K562 (cell line): ENCODE data around the gene ZCCHC4. TPM values are rescaled to one million over a fixed set of nuclear protein-coding genes. Genes with fewer than 3 reads are reported as not detected.

Experiments used
- ATAC-seq: fragments of 200-7000 bp; cut with Tn5 transposase; 3 replicates; pipeline ENCODE4 v1.9.1; 2020; ENCODE audit warnings: moderate library complexity
- BruUV-seq: library from RNA; stranded (reverse); fragments of 400-500 nt; replicated peaks from 2 replicates; lab custom pipeline; 2021; lab: Mats Ljungman, UMichigan
- CTCF ChIA-PET: fragments of 300-600 bp; formaldehyde crosslinking; extraction: SDS; loops from one replicate; lab custom pipeline; 2021; ENCODE audit warnings: low intra/inter-chr PET ratio; lab: Yijun Ruan, JAX
- POLR2A ChIA-PET: fragments of 300-600, 350-650 bp; sonication (Branson Sonifier 250); formaldehyde crosslinking; extraction: SDS; loops from one replicate; lab custom pipeline; 2021; ENCODE audit warnings: antibody characterized with exemption, inconsistent platforms; lab: Yijun Ruan, JAX
- DNase-seq, 4 experiments: peaks; one replicate each; pipeline versions ENCODE4 v3.0.0 to v3.0.0-alpha.2; 2011 to 2018; ENCODE audit warnings: low spot score in 3 of 4, mixed read lengths in 3 of 4; ENCODE audit errors: extremely low read depth in 1 of 4
- FAIRE-seq: peaks from 2 replicates; lab custom pipeline; 2011; peaks lifted over from hg19 to GRCh38; lab: Jason Lieb, UNC
- H2AFZ ChIP-seq: 2 replicates; pipeline ENCODE4 v1.6.0; 2011; ENCODE audit warnings: low read depth, low read length, control low read depth, inconsistent platforms
- H3K27ac ChIP-seq: fragments of 200-600 bp; 3 replicates; pipeline ENCODE4 v1.8.0; 2011; ENCODE audit warnings: low read depth, mild to moderate bottlenecking, control low read depth, inconsistent platforms, low read length, moderate library complexity, mixed read lengths; ENCODE audit errors: extremely low read depth
- H3K27me3 ChIP-seq, 2 experiments: fragments of 300-600 bp in 1 of 2; 2 replicates in 1 of 2; 3 replicates in 1 of 2; pipeline versions ENCODE4 v1.6.0 to v1.8.0; 2011; ENCODE audit warnings: inconsistent platforms in 2 of 2, low read length in 2 of 2, mild to moderate bottlenecking in 1 of 2, mixed read lengths in 1 of 2, moderate library complexity in 1 of 2; ENCODE audit not compliant: control insufficient read depth in 2 of 2, insufficient read depth in 2 of 2
- H3K36me3 ChIP-seq: fragments of 300-600 bp; 3 replicates; pipeline ENCODE4 v1.8.0; 2011; ENCODE audit warnings: mild to moderate bottlenecking, low read length, inconsistent platforms; ENCODE audit not compliant: control insufficient read depth, insufficient read depth
- H3K4me1 ChIP-seq, 2 experiments: fragments of 200-600 bp in 1 of 2; replicated peaks in 1 of 2; 2 replicates in 1 of 2; 3 replicates in 1 of 2; pipeline versions ENCODE4 v1.5.1 to v1.8.0; 2011; ENCODE audit warnings: inconsistent platforms in 2 of 2, low read length in 2 of 2, mild to moderate bottlenecking in 1 of 2, mixed read lengths in 1 of 2, moderate library complexity in 1 of 2; ENCODE audit not compliant: control insufficient read depth in 2 of 2, insufficient read depth in 2 of 2
- H3K4me2 ChIP-seq: 2 replicates; pipeline ENCODE4 v1.6.1; 2011; ENCODE audit warnings: low read length, control low read depth, inconsistent platforms, mixed read lengths; ENCODE audit not compliant: insufficient read depth
- H3K4me3 ChIP-seq: fragments of 200-600 bp; sonication (generic), shearing (Covaris generic); 2 replicates; pipeline ENCODE4 v1.5.1; 2016; ENCODE audit warnings: control low read depth, inconsistent platforms
- H3K79me2 ChIP-seq: fragments of 200-600 bp; 3 replicates; pipeline ENCODE4 v1.8.0; 2011; ENCODE audit warnings: low read length, inconsistent platforms; ENCODE audit not compliant: control insufficient read depth, insufficient read depth
- H3K9ac ChIP-seq, 2 experiments: 2 replicates each; pipeline versions ENCODE4 v1.6.0 to v1.6.1; 2011; ENCODE audit warnings: low read depth in 2 of 2, low read length in 2 of 2, control low read depth in 1 of 2, inconsistent platforms in 1 of 2, mild to moderate bottlenecking in 1 of 2, mixed read lengths in 1 of 2; ENCODE audit not compliant: insufficient read depth in 1 of 2
- H3K9me1 ChIP-seq: one replicate; pipeline ENCODE4 v1.6.0; 2011; ENCODE audit warnings: inconsistent platforms, mild to moderate bottlenecking, low read length, moderate library complexity; ENCODE audit not compliant: control insufficient read depth, insufficient read depth
- H3K9me3 ChIP-seq: replicated peaks from 2 replicates; pipeline ENCODE4 v1.5.1; 2011; ENCODE audit warnings: low read depth, low read length, inconsistent platforms; ENCODE audit not compliant: control insufficient read depth, insufficient read depth
- H4K20me1 ChIP-seq: replicated peaks from 2 replicates; pipeline ENCODE4 v1.6.1; 2011; ENCODE audit warnings: low read length, inconsistent platforms, mixed read lengths; ENCODE audit not compliant: control insufficient read depth, insufficient read depth
- CEBPB ChIP-seq: fragments of 450-650 bp; IDR thresholded peaks from 2 replicates; pipeline ENCODE4 v1.6.1; 2016; ENCODE audit warnings: missing genetic modification characterization, missing compliant biosample characterization
- CEBPG ChIP-seq, 3 experiments: fragments of 200-800 bp in 1 of 3; sonication (Bioruptor generic) in 1 of 3; sonication (generic) in 1 of 3; formaldehyde crosslinking in 1 of 3; IDR thresholded peaks in 2 of 3; conservative IDR thresholded peaks in 1 of 3; 2 replicates each; pipeline versions ENCODE4 v1.6.1 to v1.8.0; 2016 to 2022; ENCODE audit warnings: missing compliant biosample characterization in 2 of 3, missing genetic modification characterization in 2 of 3, mild to moderate bottlenecking in 1 of 3, missing genetic modification reagents in 1 of 3
- EGR1 ChIP-seq: fragments of 450-650 bp; conservative IDR thresholded peaks from 2 replicates; pipeline ENCODE4 v1.6.1; 2017; ENCODE audit warnings: mild to moderate bottlenecking
- FOXA3 ChIP-seq, 2 experiments: fragments of 450-650 bp in 1 of 2; sonication (generic) in 1 of 2; formaldehyde crosslinking; IDR thresholded peaks in 1 of 2; conservative IDR thresholded peaks in 1 of 2; 2 replicates each; pipeline versions ENCODE4 v1.4.0 to v1.8.0; 2020 to 2022; ENCODE audit warnings: mild to moderate bottlenecking in 2 of 2, missing genetic modification reagents in 1 of 2
- FOXM1 ChIP-seq, 2 experiments: fragments of 450-650 bp in 1 of 2; sonication (generic) in 1 of 2; formaldehyde crosslinking in 1 of 2; IDR thresholded peaks; 2 replicates each; pipeline versions ENCODE4 v1.6.1 to v1.9.0; 2017 to 2022; ENCODE audit warnings: low read depth in 2 of 2, mild to moderate bottlenecking in 2 of 2, missing genetic modification reagents in 1 of 2, moderate library complexity in 1 of 2
- HDAC3 ChIP-seq: fragments of 450-650 bp; IDR thresholded peaks from 2 replicates; pipeline ENCODE4 v1.6.1; 2018; ENCODE audit warnings: borderline replicate concordance, mild to moderate bottlenecking, moderate library complexity; ENCODE audit not compliant: partially characterized antibody
- HMG20A ChIP-seq: fragments of 450-650 bp; formaldehyde crosslinking; conservative IDR thresholded peaks from 2 replicates; pipeline ENCODE4 v1.4.0; 2020; ENCODE audit warnings: mild to moderate bottlenecking, mixed read lengths
- HNRNPUL1 ChIP-seq: fragments of 200-400 bp; formaldehyde crosslinking; IDR thresholded peaks from 2 replicates; pipeline ENCODE4 v1.6.1; 2017; ENCODE audit warnings: low read length
- ILF3 ChIP-seq: fragments of 450-650 bp; IDR thresholded peaks from 2 replicates; pipeline ENCODE4 v1.6.1; 2018; ENCODE audit warnings: antibody characterized with exemption, mild to moderate bottlenecking, moderate library complexity, borderline replicate concordance
- IRF9 ChIP-seq: fragments of 450-650 bp; IDR thresholded peaks from 2 replicates; pipeline ENCODE4 v1.6.1; 2016; ENCODE audit warnings: missing biosample characterization, missing genetic modification characterization
- KAT8 ChIP-seq: fragments of 450-650 bp; IDR thresholded peaks from 2 replicates; pipeline ENCODE4 v1.6.1; 2016; ENCODE audit warnings: low read depth, mild to moderate bottlenecking
- MAFK ChIP-seq: IDR thresholded peaks from 2 replicates; pipeline ENCODE4 v1.6.1; 2011; ENCODE audit warnings: low read length, improper control_type of control experiment
- MBD2 ChIP-seq: sonication (generic); IDR thresholded peaks from 2 replicates; pipeline ENCODE4 v1.6.1; 2016; ENCODE audit warnings: low read depth, borderline replicate concordance
- NFYB ChIP-seq: IDR thresholded peaks from 2 replicates; pipeline ENCODE4 v1.6.1; 2011; ENCODE audit warnings: mild to moderate bottlenecking, moderate library complexity; ENCODE audit not compliant: insufficient read length; ENCODE audit errors: extremely low read depth
- PKNOX1 ChIP-seq: fragments of 450-650 bp; IDR thresholded peaks from 2 replicates; pipeline ENCODE4 v1.6.1; 2016
- TEAD2 ChIP-seq: fragments of 450-650 bp; IDR thresholded peaks from 2 replicates; pipeline ENCODE4 v1.6.1; 2016; ENCODE audit warnings: missing genetic modification characterization, control low read depth, missing compliant biosample characterization
- ZNF280A ChIP-seq: fragments of 450-650 bp; IDR thresholded peaks from 2 replicates; pipeline ENCODE4 v1.6.1; 2018; ENCODE audit warnings: mild to moderate bottlenecking, low read depth; ENCODE audit not compliant: partially characterized antibody
- ZNF668 ChIP-seq: fragments of 250-450 bp; sonication (Bioruptor Pico); IDR thresholded peaks from 2 replicates; pipeline ENCODE4 v1.8.0; 2022; ENCODE audit warnings: mild to moderate bottlenecking, inconsistent platforms
- ZZZ3 ChIP-seq: fragments of 450-650 bp; IDR thresholded peaks from 2 replicates; pipeline ENCODE4 v1.6.1; 2016; ENCODE audit warnings: antibody characterized with exemption, mild to moderate bottlenecking, moderate library complexity
- WGBS: fragments of 100-300 bp; shearing (Covaris generic); methylation state at CpG from one replicate; pipeline ENCODE4 v1.1.6; 2016; ENCODE audit warnings: low coverage, mixed read lengths; ENCODE audit not compliant: insufficient coverage; ENCODE audit errors: missing lambda C conversion rate; 5-methylcytosine and 5-hydroxymethylcytosine counted together
- in situ Hi-C: fragments of 300-500 bp; cut with MboI; formaldehyde crosslinking; loops from 4 replicates; pipeline ENCODE4 v1.15.0; 2018; ENCODE audit warnings: inconsistent platforms, mixed read lengths
- intact Hi-C: fragments of 100-400 bp; cut with micrococcal nuclease; formaldehyde crosslinking; loops from 2 replicates; pipeline ENCODE4 v1.14.2; 2022
- polyA plus RNA-seq, 8 experiments: library from polyadenylated mRNA; depleted of rRNA in 4 of 8; stranded (reverse) in 5 of 8; unstranded in 3 of 8; fragments of >200 nt; fragmentation: Nextera tagmentation in 2 of 8; fragmentation: Illumina TruSeq in 1 of 8; extraction: Ambion mirVana in 2 of 8; extraction: Trizol in 1 of 8; gene quantifications; 2 replicates each; pipeline versions ENCODE4 v1.2.1 to v1.2.3, GENCODE V29; 2011 to 2014; ENCODE audit warnings: inconsistent platforms in 1 of 8, missing spikeins in 1 of 8
- total RNA-seq, 7 experiments: library from RNA; depleted of rRNA in 6 of 7; stranded (reverse); fragments of >200 nt in 6 of 7; fragmentation: Illumina TruSeq in 2 of 7; extraction: Trizol in 2 of 7; gene quantifications; 2 replicates each; pipeline versions ENCODE4 v1.2.1 to v1.2.3, GENCODE V29; 2011 to 2021; ENCODE audit warnings: low replicate concordance in 1 of 7

The ZCCHC4 gene
- total and polyA plus RNA-seq, 9 of the 15 experiments (the other 6 are each of a cell fraction or from before 2014, with no cell fraction given) = 5.3 to 26.1 (median 15.2) TPM

- intact Hi-C loops = no loop called here
- WGBS = 54% methylated on average over 12 of the region's 12 CpGs
- Histone ChIP-seq H3K79me2 (no peaks in the 10 kb centered on the region), H3K4me3 (no peak overlapping the region), H3K36me3 (no peaks in the 10 kb centered on the region), H3K9me1 (no peaks in the 10 kb centered on the region), H3K27me3 (peaks cover 0 to 2% of the 10 kb centered on the region in 2 experiments; a peak in 1 of 5 replicates), H2AFZ (peak overlapping the region; percentile 91), H3K27ac (no peak overlapping the region), H3K9ac (no peak overlapping the region), H3K4me2 (peak overlapping the region; percentile 45), H4K20me1 (no peaks in the 10 kb centered on the region), H3K4me1 (peaks cover 0 to 5% of the 10 kb centered on the region in 2 experiments; a peak in 3 of 5 replicates), H3K9me3 (no peaks in the 10 kb centered on the region)
- ATAC-seq (peak; percentile 49), FAIRE-seq (no peak), DNase-seq (no peak)
- in situ Hi-C loops = no loop called here
- POLR2A ChIA-PET = interaction anchor here (0.9 to 1.1 kb wide), 2 partner anchors 9 to 11 kb away, joined by 3 read pairs; no protein-coding TSS in a partner anchor
- no TSS peak for BruUV-seq
- CTCF ChIA-PET = no interaction called here
- TF ChIP-seq MBD2 = no peak
- no peak for TF ChIP-seq KAT8
- no peak for TF ChIP-seq ZNF280A
- peak; percentile 23 for TF ChIP-seq NFYB
- no peak for TF ChIP-seq FOXM1 (IDR thresholded peaks at IDR 0.05; ENCODE audit: low read depth)
- no peak for TF ChIP-seq FOXM1 (CRISPR knock-in tag; IDR thresholded peaks at IDR 0.05; ENCODE audit: low read depth)
- no peak for TF ChIP-seq MAFK
- 0 out of 2 replicates have a peak, but pooled peaks have one; percentile 11 for TF ChIP-seq CEBPG (CRISPR knock-in tag; IDR thresholded peaks at IDR 0.05)
- peak; percentile 70 to 94 for TF ChIP-seq CEBPG (tag; conservative IDR thresholded peaks at IDR 0.05 in 1 of 2, IDR thresholded peaks at IDR 0.05 in 1 of 2)
- TF ChIP-seq TEAD2 (tag) = no peak
- TF ChIP-seq ILF3 = no peak
- peak; percentile 60; the same call in 1 of the 2 replicates for TF ChIP-seq IRF9 (tag)
- no peak for TF ChIP-seq HDAC3
- no peak for TF ChIP-seq EGR1
- TF ChIP-seq FOXA3 (CRISPR knock-in tag; conservative IDR thresholded peaks at IDR 0.05 in 1 of 2, IDR thresholded peaks at IDR 0.05 in 1 of 2) = no peak
- TF ChIP-seq PKNOX1 = peak; percentile 78
- no peak for TF ChIP-seq ZZZ3
- peak; percentile 98 for TF ChIP-seq CEBPB (tag)
- no peak for TF ChIP-seq HMG20A
- TF ChIP-seq HNRNPUL1 = no peak
- no peak for TF ChIP-seq ZNF668 (CRISPR knock-in tag)
Measured at GRCh38 chr4:25291158-25291733, 21.3 kb upstream of the ZCCHC4 start.
